Measurements from ENCODE around the gene HMCN2.
"Not testable (repeated sequence)": the region's sequence is repeated elsewhere in the genome, so short reads cannot be mapped to it uniquely, and the experiment has no call there.

The HMCN2 gene

DNA sequence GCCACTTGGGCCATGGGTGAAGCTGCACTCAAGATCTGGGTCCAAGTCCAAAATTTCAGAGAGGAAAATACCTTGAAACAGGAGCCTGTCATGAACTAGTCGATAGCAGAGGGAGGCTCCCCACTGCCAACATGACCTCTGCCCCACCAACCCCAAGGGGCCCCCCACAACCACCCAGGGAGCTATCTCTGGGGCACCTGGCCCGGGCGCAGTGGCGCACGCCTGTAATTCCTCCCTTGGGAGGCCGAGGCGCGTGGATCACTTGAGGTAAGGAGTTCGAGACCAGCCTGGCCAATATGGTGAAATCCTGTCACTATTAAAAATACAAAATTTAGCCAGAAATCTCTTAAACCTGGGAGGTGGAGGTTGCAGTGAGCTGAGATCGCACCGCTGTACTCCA, 20.1 kb upstream of the HMCN2 start:
- no peak for TF ChIP-seq CTCF (IDR thresholded peaks at IDR 0.05)
- H3K9me3 ChIP-seq (ENCODE audit: control insufficient read depth, low read length): no peaks in the 10 kb centered on the region
- no peak overlapping the region for H3K9ac ChIP-seq
- no peaks in the 10 kb centered on the region for H3K36me3 ChIP-seq (ENCODE audit: control insufficient read depth, insufficient read depth, low read length)
- no peak overlapping the region for H3K4me2 ChIP-seq (ENCODE audit: low read length)
- no peaks in the 10 kb centered on the region for H3K79me2 ChIP-seq
- no peaks in the 10 kb centered on the region for H3K4me1 ChIP-seq
- H3K4me3 ChIP-seq (ENCODE audit: low read depth, low read length): no peak overlapping the region
- no peaks in the 10 kb centered on the region for H3K27me3 ChIP-seq (ENCODE audit: control insufficient read depth, insufficient read depth, low read length)
- no peak overlapping the region for H3K27ac ChIP-seq
- H2AFZ ChIP-seq: no peak overlapping the region

- no peaks in the 10 kb centered on the region for H3K79me2 ChIP-seq
- no peak overlapping the region for H3K9ac ChIP-seq
- no peak overlapping the region for H3K4me2 ChIP-seq (ENCODE audit: low read length)
- no peaks in the 10 kb centered on the region for H3K9me3 ChIP-seq (ENCODE audit: control insufficient read depth, low read length)
- no peak overlapping the region for H3K4me3 ChIP-seq (ENCODE audit: low read depth, low read length)
- H2AFZ ChIP-seq: no peak overlapping the region
- no peaks in the 10 kb centered on the region for H3K4me1 ChIP-seq
- no peak overlapping the region for H3K27ac ChIP-seq
- TF ChIP-seq CTCF (IDR thresholded peaks at IDR 0.05): no peak
- no peaks in the 10 kb centered on the region for H3K36me3 ChIP-seq (ENCODE audit: control insufficient read depth, insufficient read depth, low read length)
- H3K27me3 ChIP-seq (ENCODE audit: control insufficient read depth, insufficient read depth, low read length): no peaks in the 10 kb centered on the region
Measured at GRCh38 chr9:130246126-130246525, 19.4 kb upstream of the HMCN2 start.

DNA sequence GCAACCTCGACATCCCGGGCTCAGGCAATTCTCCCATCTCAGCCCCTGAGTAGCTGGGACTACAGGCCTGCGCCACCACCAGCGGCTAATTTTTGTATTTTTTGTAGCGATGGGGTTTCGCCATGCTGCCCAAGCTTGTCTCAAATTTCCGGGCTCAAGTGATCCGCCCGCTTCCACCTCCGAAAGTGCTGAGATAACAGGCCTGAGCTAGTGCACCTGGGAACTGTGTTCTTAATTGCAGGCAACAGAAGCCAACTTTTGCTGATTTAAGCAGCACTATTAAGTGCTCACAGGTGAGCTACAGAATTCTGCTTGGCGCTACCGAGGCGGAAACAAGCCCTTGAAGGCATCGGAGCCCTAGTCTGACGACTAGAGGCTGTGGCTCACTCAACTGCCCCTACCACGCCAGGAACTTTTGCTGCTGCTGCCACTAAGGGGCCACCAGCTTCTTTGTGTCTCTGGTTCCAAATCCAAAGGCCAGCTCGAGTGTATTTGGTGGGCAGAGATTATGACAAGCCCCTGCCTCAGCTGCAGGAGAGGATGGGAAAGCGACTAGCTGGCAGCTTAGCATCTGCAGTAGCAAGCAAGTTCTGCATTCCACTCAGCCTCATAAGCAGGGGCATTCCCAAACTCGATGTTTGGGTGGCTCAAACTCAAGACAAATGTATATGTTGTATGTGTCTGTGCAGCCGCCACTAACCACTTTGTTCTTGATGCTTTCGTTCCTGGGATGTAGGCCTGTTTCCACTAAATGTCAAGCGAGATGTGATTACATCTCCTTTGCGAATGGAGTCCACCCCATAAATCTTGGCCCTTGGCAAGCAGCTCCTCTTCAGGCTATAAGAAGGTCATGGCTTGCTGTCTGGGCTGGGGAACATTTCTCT, 10.6 kb upstream of the HMCN2 start:
- no peaks in the 10 kb centered on the region for H3K27me3 ChIP-seq (ENCODE audit: control insufficient read depth, insufficient read depth, low read length)
- H2AFZ ChIP-seq: no peak overlapping the region
- H3K9ac ChIP-seq: no peak overlapping the region
- no peak overlapping the region for H3K4me2 ChIP-seq (ENCODE audit: low read length)
- H3K36me3 ChIP-seq (ENCODE audit: control insufficient read depth, insufficient read depth, low read length): no peaks in the 10 kb centered on the region
- H3K27ac ChIP-seq: no peak overlapping the region
- no peaks in the 10 kb centered on the region for H3K4me1 ChIP-seq
- no peaks in the 10 kb centered on the region for H3K79me2 ChIP-seq
- H3K4me3 ChIP-seq (ENCODE audit: low read depth, low read length): no peak overlapping the region
- no peaks in the 10 kb centered on the region for H3K9me3 ChIP-seq (ENCODE audit: control insufficient read depth, low read length)
- TF ChIP-seq CTCF (IDR thresholded peaks at IDR 0.05): no peak

GRCh38 chr9:130255631-130256134, 9.9 kb upstream of the HMCN2 start:
- no peak for TF ChIP-seq CTCF (IDR thresholded peaks at IDR 0.05)
- Histone ChIP-seq H3K4me2 (ENCODE audit: low read length) (no peak overlapping the region), H3K4me1 (no peaks in the 10 kb centered on the region), H3K36me3 (ENCODE audit: control insufficient read depth, insufficient read depth, low read length) (no peaks in the 10 kb centered on the region), H3K9me3 (ENCODE audit: control insufficient read depth, low read length) (no peaks in the 10 kb centered on the region), H2AFZ (no peak overlapping the region), H3K27ac (no peak overlapping the region), H3K4me3 (ENCODE audit: low read depth, low read length) (no peak overlapping the region), H3K27me3 (ENCODE audit: control insufficient read depth, insufficient read depth, low read length) (no peaks in the 10 kb centered on the region), H3K9ac (no peak overlapping the region), H3K79me2 (no peaks in the 10 kb centered on the region)

DNA sequence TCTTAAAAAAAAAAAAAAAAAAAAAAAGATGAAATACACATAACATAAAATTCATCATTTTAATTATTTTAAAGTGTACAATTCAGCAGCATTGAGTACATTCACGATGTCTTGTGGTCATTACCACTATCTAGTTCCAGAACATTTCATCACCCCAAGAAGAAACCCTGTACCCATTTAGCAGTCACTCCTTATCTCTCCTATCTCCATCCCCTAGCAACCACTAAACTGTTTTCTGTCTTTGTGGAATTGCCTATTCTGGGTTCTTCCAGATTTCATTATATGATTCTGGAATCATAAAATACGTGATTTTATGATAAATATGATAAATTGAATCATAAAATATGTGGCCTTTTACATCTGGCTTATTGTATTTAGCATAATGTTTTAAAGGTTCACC, 8.9 kb upstream of the HMCN2 start:
- Histone ChIP-seq H3K36me3 (ENCODE audit: control insufficient read depth, insufficient read depth, low read length) (no peaks in the 10 kb centered on the region), H3K4me1 (no peaks in the 10 kb centered on the region), H3K27me3 (ENCODE audit: control insufficient read depth, insufficient read depth, low read length) (no peaks in the 10 kb centered on the region), H3K79me2 (no peaks in the 10 kb centered on the region), H3K9me3 (ENCODE audit: control insufficient read depth, low read length) (no peaks in the 10 kb centered on the region), H3K4me2 (ENCODE audit: low read length) (no peak overlapping the region), H3K9ac (no peak overlapping the region), H3K4me3 (ENCODE audit: low read depth, low read length) (no peak overlapping the region), H2AFZ (no peak overlapping the region), H3K27ac (no peak overlapping the region)
- TF ChIP-seq CTCF (IDR thresholded peaks at IDR 0.05): no peak

DNA sequence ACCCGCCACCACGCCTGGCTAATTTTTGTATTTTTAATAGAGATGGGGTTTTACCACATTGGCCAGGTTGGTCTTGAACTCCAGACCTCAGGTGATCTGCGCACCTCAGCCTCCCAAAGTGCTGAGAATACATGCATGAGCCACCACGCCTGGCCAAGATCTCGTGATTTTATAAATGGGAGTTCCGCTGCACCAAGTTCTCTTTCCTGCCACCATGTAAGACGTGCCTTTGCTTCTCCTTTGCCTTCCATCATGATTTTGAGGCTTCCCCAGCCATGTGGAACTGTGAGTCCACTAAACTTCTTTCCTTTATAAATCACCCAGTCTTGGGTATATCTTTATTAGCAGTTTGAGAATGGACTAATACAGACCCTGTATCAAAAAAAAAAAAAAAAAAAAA, 7.4 kb upstream of the HMCN2 start:
- H3K4me2 ChIP-seq (ENCODE audit: low read length); H3K79me2 ChIP-seq; H2AFZ ChIP-seq; H3K27ac ChIP-seq; H3K9me3 ChIP-seq (ENCODE audit: control insufficient read depth, low read length); H3K4me3 ChIP-seq (ENCODE audit: low read depth, low read length); H3K27me3 ChIP-seq (ENCODE audit: control insufficient read depth, insufficient read depth, low read length); H3K36me3 ChIP-seq (ENCODE audit: control insufficient read depth, insufficient read depth, low read length); H3K9ac ChIP-seq; H3K4me1 ChIP-seq: not testable (repeated sequence)

All from parathyroid adenoma (tissue), 2 donors.